HG02759 (cell line): ENCODE data around the gene UBE2J1.

Source experiments
- ATAC-seq: cut with Tn5 transposase; IDR thresholded peaks from one replicate; pipeline ENCODE4 v1.9.1; 2021; ENCODE audit warnings: mild to moderate bottlenecking, moderate library complexity; ENCODE audit not compliant: unreplicated experiment

UBE2J1 gene

DNA sequence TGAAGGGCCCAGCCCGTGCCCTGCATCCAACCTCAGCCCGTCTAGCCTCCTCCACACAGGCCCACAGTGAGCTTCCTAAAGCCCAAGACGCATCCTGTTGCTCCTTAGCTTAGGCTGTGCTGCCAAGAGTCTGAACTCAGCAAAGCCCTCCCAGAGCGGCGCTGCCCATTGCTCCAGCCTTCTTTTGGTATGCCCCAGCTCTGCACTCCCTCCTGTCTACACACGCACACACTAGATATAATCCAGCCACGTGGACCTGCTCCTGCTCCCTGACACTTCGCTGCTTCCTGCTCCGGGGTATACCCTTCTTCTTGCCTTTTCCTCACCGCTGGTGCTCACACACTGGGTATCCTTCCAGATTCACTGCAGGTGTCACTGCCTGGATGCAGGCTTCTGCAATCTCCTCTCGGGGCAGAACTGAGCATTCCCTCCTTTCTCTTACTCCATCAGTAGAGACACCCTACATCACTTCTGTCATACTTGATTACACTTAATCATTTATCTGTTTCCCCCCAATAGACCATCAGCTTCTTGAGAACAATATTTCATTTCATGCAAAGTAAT lies 61.2 kb downstream of the UBE2J1 start:
- no peak for ATAC-seq

DNA sequence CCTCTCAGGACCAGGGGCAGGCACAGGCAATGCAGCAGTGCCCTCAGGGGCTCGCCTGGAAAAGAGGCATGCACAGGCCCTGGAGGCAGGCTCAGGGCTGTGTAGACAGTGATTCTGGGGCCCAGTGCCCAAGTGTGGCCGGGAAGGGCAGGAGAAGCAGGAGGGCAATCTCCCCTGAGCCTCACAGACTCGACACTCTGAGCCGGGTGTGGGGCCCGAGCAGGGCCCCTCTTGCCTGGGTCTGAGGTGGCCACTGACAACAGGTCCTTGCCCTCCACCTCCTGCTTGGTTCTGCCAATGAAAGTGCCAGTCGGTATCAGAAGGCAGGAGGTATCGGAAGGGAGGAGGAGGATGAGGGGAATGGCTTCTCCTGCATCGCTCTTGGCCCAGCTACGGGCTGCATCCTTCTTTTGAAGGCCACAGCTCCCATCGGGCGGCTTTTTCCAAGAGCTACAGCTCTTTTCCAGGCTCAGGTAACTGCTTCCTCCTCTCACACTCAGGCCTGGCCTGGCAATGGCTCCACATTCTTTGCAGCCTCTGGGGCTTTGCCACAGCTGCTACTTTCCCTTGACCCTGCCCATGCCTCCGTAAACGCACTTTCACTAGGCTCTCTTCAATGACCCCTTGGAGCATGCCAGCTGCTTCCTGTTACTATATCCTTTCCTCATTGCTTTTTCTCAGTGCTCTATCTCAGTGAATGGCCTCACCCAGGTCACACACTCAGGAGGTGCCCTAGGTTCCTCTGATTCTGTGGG lies 61.9 kb downstream of the UBE2J1 start:
- no peak for ATAC-seq

DNA sequence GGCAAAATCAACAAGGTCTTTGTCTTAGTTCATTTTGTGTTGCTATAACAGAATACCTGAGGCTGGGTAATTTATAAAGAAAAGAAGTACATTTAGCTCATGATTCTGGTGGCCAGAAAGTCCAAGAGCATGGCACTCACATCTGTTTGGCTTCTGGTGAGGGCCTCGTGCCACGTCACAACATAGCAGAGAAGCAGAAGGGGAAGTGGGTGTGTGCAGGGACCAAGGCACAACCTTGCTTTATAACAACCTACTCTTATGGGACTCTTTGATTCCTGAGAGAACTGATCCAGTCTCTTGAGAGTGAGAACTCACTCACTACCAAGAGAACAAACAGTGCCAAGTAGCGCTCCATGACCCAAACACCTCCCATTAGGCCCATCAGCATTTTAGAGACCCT lies 62.8 kb downstream of the UBE2J1 start:
- no peak for ATAC-seq

GRCh38 chr6:89287351-89288028 lies 65.0 kb downstream of the UBE2J1 start:
- no peak for ATAC-seq

GRCh38 chr6:89286516-89286915 lies 66.0 kb downstream of the UBE2J1 start:
- ATAC-seq: no peak

DNA sequence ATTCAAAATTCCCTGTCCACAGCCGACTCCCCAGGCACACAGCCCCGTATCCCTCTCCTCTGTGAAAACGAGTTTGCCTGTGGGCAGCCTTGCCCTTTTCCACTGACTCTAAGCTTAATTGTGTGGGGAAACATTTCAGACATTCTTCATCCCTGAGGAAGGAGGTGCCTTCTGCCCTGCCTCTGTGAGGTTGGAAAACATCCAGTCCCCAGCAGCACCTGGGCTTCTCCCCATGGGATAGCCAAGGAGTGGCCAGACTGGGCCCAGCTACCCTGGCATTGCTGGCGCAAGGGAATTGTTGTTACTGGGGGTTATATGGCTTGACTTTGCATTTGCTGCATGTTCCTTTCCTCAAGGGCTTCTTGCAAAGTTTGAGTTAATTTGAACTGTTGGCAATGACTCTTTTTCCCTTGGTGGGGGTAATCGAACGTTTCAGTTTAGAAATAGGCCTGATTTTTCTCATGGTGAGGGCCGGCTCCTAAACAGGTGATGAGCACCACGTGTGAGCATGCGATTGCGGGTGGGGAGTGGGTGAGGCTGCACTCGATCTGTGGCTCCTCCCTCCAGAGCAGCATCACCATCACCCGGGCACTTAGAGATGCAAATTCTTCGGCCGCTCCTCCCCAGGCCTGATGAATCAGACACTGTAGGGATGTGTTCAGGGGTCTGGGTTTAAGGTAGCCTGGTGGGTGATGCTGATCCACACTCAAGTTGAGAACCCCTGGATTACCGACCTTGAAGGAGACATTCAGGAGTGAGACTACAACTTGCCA lies 67.4 kb downstream of the UBE2J1 start:
- no peak for ATAC-seq

GRCh38 chr6:89284081-89284480 lies 68.4 kb downstream of the UBE2J1 start:
- ATAC-seq: no peak

DNA sequence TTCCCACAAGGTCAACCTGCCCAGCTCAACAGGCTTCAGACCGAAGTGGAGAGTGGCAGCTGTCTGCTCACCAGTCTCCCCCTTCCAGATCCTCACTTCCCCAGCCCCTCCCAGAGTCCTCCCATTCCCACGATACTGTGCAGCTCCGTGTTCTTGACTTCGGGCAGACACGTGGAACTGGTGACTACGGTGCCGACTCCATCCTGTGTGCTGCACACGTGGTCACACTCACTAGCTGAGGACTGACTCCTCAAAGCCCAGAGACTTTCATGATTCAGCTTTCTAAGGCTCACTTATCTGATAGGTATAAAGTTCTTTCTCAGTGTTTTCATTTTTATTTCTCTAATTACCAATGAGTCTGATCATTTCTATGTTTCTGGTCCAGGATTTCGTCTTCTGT lies 69.8 kb downstream of the UBE2J1 start:
- ATAC-seq: no peak

- peak; percentile 98 for ATAC-seq
Measured at GRCh38 chr6:89281779-89282246, 70.7 kb downstream of the UBE2J1 start.

DNA sequence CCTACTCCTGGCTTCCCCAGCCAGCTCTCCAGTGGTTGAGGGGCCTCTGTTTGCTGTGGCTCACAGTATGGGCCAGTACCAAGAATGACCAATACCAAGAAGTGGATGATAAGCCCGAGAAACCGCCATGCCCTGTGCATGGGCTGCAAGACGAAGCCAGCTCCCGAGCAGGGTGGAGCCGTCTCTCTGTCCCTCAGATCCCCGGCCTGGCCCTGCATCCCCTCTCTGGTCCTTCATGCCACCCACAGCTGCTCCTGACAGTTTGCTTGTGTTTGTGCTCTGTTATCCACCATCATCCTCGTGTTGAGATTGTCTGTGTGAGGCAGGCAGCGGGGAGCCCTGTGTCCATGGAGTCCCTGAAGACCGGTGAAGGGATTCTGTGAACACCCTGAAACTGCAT lies 73.6 kb downstream of the UBE2J1 start:
- no peak for ATAC-seq
